Activated CD4-positive, CD25-positive, alpha-beta regulatory T cell treated with anti-CD3 and anti-CD28 coated beads, Interleukin-2, amount 50 U/mL, for 24 hours (primary cell): ENCODE data around the gene PRSS8.

Source experiments
- ATAC-seq, 2 donors: fragments of 150-1000 bp; cut with Tn5 transposase; one replicate each; pipeline ENCODE4 v1.10.0; 2021; ENCODE audit warnings: mild to moderate bottlenecking in 1 of 2, moderate library complexity in 1 of 2

Gene PRSS8

GRCh38 chr16:31127182-31127581 is 8.3 kb downstream of the PRSS8 start:
- no peak for ATAC-seq

- no peak for ATAC-seq
Observed at GRCh38 chr16:31125844-31126243, 9.7 kb downstream of the PRSS8 start.

GRCh38 chr16:31120129-31120528 is 15.4 kb downstream of the PRSS8 start:
- no peak for ATAC-seq

GRCh38 chr16:31118223-31119155 is 17.0 kb downstream of the PRSS8 start:
- no peak for ATAC-seq

GRCh38 chr16:31117384-31118222 is 17.9 kb downstream of the PRSS8 start, which contains the start of gene KAT8:
TSS of gene KAT8 (plus strand) at chr16:31117664. CDS start at chr16:31117682, 18 bp downstream.
- peak; percentile 94 for ATAC-seq

GRCh38 chr16:31114468-31114867 is 21.1 kb downstream of the PRSS8 start:
- no peak for ATAC-seq

- ATAC-seq = no peak
Observed at GRCh38 chr16:31113121-31114120, 22.1 kb downstream of the PRSS8 start.

GRCh38 chr16:31112711-31113110 is 22.8 kb downstream of the PRSS8 start:
- no peak for ATAC-seq

GRCh38 chr16:31111881-31112466 is 23.6 kb downstream of the PRSS8 start:
- ATAC-seq = no peak

- no peak for ATAC-seq
Observed at GRCh38 chr16:31110106-31111034, 25.2 kb downstream of the PRSS8 start.

- no peak for ATAC-seq
Observed at GRCh38 chr16:31109622-31110021, 25.9 kb downstream of the PRSS8 start.

GRCh38 chr16:31108794-31109558 is 26.6 kb downstream of the PRSS8 start:
- no peak for ATAC-seq

GRCh38 chr16:31108035-31108793 is 27.3 kb downstream of the PRSS8 start, which contains the start of gene BCKDK:
TSS of gene BCKDK (plus strand) at chr16:31108386. CDS start at chr16:31109224, 838 bp downstream.
- ATAC-seq = peak; percentile 84 to 87

- ATAC-seq = peak; percentile 65 to 68
Observed at GRCh38 chr16:31107465-31107867, 28.1 kb downstream of the PRSS8 start.

- no peak for ATAC-seq
Observed at GRCh38 chr16:31106509-31107464, 28.7 kb downstream of the PRSS8 start.

- peak; percentile 55 to 67 for ATAC-seq
Observed at GRCh38 chr16:31105677-31106213, 29.8 kb downstream of the PRSS8 start.
